ENCODE data around the gene SMAD4.
"Not testable (repeated sequence)": the region's sequence is repeated elsewhere in the genome, so short reads cannot be mapped to it uniquely, and the experiment has no call there.

Gene SMAD4

DNA sequence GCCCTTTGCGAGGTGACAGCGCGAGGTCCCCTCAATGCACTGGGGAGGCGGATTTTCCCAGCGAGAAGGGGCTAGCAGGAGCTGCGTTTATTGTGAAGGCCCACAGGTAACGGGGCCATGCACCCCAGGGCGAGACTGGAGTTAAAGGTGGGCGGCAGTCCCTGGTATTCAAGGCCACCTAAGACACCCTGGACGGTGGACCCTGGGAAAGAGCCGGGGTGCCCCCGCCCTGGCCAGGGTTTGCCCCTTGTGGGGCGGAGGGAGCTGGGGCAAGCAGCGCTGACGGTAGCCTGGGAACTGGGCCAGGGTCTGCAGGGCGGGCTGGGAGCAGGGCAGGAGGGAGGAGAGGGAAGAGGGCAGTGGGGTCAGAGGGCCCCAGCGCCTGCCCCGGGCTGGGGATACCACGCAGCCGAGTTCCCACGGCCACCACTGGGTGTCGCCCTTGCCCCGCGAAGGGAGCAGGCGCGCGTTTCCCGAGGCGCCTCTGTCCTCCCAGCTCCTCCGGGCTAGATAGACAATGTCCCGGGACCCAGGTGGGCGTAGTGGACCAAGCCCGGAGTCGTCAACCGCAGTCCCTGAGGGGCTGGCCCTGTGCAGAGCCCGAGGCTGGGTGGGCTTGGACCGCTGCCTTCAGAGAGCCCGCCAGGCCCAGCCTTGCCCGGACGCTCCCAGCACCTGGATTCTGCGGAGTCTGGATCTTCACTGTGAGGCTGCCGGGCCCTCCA is 80.2 kb downstream of the SMAD4 start:
- peak in 44 of 56 donors; percentile 6 to 78 (median 31) for DNase-seq

DNA sequence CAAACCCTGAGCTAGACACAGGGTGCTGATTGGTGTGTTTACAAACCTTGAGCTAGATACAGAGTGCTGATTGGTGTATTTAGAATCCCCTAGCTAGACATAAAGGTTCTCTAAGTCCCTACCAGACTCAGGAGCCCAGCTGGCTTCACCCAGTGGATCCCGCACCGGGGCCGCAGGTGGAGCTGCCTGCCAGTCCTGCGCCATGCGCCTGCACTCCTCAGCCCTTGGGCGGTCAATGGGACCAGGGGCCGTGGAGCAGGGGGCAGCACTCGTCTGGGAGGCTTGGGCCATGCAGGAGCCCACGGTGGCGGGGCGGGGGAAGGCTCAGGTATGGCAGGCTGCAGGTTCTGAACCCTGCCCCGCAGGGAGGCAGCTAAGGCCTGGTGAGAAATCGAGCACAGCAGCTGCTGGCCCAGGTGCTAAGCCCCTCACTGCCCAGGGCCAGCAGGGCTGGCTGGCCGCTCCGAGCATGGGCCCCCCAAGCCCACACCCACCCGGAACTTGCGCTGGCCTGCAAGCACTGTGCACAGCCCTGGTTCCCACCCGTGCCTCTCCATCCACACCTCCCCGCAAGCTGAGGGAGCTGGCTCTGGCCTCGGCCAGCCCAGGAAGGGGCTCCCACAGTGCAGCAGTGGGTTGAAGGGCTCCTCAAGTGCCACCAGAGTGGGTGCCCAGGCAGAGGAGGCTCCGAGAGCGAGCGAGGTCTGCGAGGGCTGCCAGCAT is 81.8 kb downstream of the SMAD4 start:
- DNase-seq = not testable (repeated sequence)

DNA sequence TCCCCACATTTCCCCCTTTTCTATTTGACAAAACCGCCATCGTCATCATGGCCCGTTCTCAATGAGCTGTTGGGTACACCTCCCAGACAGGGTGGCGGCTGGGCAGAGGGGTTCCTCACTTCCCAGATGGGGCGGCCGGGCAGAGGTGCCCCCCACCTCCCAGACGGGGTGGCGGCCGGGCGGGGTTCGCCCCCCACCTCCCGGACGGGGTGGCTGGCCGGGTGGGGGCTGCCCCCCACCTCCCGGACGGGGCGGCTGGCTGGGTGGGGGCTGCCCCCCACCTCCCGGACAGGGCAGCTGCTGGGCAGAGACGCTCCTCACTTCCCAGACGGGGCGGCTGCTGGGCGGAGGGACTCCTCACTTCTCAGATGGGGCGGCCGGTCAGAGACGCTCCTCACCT is 87.0 kb downstream of the SMAD4 start:
- not testable (repeated sequence) for DNase-seq

DNA sequence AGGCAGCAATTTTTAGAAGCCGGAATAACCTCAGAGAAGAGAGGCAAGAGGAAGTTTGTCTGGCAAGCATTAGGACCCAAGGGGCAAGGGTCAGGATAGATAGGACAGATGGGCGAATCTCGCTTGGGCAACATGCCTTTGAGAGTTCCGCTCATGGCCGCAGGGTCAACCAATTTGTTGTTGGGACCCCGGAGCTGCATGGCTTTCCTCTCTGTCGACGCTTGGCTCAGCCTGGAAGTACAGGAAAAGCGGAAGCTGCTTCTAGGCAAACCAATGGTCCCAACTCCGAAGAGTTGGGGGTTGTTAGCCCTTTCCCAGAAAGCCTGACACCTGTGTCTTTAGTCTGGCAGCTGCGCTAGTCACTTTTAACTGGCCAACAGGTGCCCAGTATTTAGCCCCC is 89.5 kb downstream of the SMAD4 start:
- DNase-seq = not testable (repeated sequence)

DNA sequence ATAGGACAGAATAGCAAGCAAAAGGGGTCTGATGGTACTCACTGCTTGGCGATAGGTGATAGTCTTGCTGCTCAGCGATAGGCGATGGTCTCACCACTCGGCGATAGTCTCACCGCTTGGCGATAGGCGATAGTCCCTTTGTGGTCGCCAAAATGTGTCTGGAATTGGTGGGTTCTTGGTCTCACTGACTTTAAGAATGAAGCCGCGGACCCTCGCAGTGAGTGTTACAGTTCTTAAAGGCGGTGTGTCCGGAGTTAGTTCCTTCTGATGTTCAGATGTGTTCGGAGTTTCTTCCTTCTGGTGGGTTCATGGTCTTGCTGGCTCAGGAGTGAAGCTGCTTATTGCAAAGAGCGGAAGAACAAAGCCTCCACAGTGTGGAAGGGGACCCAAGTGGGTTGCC is 90.0 kb downstream of the SMAD4 start:
- not testable (repeated sequence) for DNase-seq

DNA sequence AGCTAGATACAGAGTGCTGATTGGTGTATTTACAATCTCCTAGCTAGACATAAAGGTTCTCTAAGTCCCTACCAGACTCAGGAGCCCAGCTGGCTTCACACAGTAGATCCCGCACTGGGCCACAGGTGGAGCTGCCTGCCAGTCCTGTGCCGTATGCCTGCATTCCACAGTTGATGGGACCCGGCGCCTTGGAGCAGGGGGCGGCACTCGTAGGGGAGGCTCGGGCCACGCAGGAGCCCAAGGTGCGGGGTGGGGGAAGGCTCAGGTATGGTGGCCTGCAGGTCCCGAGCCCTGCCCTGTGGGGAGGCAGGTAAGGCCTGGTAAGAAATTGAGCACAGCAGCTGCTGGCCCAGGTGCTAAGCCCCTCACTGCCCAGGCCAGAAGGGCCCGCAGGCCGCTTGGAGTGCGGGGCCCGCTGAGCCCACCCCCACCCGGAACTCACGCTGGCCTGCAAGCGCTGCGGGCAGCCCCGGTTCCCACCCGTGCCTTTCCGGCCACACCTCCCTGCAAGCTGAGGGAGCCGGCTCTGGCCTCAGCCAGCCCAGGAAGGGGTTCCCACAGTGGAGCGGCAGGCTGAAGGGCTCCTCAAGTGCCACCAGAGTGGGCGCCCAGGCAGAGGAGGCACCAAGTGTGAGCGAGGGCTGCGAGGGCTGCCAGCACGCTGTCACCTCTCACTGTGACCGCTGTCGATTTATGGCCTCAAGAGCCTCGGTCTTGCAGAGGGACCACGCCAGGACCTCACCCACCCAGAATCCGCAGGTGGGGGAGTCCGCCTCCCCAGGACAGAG is 91.0 kb downstream of the SMAD4 start:
- no peak for DNase-seq

DNA sequence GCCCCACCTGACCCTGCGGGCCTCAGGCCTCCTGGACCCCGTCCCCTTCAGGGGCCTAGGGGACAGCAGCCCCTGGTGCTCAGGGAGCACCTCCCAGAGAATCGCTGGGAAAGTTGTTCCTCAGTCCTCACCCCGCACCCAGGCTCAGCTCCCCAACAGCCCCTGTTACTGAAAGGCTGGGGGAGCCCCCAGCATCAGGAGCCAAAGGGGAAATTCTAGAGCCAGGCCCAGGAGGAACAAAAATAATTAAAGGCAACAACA is 91.5 kb downstream of the SMAD4 start:
- DNase-seq = no peak

DNA sequence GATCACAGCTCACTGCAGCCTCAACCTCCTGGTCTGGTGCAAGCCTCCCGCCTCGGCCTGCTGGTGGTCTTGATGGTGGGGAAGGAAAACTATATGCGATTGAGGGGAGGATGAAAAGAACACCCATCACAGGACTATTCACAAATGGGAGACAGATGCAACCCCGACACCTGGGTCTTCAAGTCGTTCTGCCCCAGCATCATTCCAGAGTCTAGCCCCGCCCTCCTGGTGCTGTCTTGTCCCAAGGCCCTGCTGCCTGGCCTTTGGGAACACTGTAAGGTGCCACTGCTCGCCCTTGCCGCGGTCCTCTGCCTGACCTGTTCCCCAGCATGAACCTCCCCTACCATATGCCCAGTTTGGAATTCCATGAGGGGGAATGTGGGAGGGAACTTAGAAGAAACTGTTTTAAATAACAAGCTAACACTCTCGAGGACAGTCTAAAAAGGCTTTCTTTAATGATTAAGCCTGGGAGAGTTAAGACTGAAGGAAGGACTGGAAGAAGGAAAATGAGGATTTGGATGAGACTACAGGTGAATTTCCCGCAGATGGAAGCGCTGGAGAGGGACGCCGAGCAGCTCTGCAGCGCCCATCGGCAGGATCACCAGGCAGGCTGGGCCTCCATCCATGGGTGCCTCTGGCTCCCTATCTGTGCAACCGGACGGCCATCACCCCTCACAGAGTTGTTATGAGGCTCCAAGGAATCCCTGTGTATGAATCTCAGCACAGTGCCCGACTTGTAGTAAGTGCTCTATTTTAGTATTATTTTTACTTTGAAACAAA is 92.4 kb downstream of the SMAD4 start:
- DNase-seq = no peak

DNA sequence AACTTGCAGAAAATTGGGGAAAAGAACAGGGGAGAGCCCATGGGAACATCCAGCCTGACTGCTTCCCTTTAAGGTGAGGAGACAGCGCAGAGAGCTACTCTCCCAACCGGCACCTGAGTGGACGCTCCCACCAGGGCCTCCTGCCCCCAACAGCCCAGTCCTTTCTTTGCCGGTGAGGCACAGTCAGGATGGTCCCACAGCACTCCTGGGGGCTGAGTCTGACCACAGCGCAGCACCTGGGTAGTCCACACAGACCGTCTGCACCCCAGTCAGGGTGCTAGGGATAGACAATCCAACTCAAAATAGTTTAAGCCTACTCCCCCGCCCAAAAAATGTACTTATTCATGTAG is 93.0 kb downstream of the SMAD4 start:
- no peak for DNase-seq

DNA sequence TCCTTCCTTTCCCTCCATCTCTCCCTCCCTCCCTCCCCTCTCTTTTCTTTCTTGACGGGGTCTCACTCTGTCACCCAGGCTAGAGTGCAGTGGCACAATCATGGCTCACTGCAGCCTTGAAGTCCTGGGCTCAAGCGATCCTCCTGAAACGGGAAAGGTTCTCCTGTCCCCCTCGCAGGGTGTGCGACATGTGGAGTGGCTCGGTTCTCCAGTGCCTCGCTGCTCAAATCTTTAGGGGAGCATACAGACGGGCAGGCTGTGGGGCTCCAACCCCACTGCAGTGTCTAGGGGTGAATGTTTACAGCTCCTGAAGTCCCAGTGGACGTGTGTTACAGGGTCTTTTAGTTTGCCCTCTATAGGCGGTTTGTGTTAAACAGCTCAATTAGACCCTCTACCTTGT is 93.5 kb downstream of the SMAD4 start:
- no peak for DNase-seq

DNA sequence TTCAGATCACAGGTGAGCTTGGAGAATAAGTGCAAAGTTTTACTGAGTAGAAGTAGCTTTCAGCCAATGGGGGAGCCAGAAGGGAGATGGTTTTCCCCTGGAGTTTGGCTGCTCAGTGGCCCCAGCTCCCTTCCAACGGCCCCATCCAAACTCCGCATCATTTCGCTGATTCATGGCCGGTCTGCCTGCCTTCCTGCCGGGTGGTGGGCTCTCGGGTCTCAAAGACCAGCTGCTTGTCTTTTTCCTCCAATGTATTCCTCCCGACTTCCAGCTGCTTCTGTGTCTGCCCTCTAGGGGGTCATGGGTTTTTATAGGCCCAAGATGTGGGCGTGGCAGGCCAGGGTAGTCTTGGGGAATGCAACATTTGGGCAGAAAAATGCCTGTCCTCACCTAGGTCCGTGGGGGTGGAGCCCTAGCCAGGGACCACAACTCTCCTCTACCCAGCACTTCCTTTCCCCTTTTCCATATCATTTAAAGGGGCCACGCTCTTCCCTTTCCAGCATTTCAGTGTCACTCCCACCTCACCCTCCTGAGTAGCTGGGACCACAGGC is 94.0 kb downstream of the SMAD4 start:
- DNase-seq = no peak

DNA sequence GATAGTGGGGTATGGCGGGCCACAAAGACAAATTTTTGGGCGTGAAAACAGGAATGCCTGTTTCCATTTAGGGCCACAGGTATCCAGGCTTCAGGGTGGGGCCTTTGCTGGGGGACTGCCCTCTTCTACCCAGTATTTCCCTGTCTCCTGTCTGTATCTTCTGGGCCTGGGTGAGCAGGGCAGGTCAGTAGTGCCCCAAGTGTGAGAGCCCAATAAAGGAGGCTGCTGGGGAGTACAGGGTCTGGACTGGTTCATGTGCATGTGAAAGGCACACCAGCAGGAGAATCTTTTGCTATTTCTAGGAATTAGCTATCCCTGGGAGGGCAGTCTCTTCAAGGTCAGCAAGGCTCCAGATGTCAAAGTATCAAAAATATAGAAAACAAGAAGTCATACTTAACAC is 96.0 kb downstream of the SMAD4 start:
- DNase-seq = no peak

DNA sequence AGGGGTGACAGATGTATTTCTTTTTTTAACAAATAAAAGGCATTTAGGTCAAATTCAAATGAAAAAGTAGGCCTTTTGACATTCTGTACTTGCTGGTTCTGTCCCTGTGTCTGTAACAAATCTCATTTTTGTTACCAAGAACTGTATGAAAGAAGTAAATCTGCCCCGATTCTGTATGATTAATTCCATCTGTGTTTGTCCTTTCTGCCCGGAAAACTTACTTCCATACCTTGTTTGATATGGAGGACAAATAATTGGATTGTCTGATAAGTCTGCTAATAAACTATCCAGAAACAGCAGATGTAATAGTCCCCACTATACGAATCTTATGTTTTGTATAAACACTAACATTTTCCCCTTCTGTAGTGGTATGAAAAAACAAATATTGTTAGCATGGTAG is 97.7 kb downstream of the SMAD4 start:
- DNase-seq = no peak

DNA sequence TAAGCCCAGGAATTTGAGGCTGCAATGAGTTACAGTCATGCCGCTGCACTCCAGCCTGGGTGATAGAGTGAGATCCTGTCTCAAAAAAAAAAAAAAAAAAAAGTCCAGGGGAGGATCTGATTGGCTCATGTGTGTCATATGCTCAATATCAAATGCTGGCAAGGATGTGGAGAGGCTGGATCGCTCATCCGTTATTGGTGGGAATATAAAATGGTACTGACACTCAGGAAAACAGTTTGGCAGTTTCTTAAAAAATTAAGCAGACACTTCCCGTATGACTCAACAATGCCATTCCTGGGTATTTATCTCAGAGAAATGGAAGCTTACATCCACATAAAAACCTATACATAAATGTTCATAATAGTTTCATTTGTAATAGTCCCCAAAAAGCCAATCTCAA is 98.5 kb downstream of the SMAD4 start:
- no peak for DNase-seq

DNA sequence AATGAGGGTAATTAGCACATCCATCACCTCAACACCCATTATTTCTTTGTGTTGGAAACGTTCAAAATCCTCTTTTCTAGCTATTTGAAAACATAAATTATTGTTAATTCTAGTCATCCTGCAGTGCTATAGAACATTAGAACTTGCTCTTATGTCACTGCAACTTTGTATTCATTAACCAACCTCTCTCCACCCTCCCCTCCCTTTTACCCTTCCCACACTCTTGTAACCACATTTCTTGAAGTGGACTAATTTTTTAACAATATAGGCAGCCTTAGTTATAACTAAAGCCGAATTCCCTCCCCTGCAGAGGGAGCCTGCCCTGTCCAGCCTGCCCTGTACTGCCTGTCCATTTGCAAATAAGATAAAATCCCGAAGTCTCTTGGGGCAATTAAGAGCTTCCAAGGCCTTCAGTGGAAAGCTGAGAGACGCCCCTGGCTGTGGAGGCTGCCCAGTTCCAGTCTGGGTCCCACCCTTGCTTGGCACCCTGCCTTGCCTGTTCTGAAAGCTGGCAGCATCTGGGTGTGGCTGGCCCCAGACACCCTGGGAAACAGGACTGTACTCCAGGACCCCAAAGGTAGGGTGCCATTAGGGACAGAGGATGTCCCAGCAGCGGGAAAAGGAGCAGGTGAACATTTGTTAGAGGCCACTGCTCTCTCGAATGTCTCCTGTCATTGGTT is 102.4 kb downstream of the SMAD4 start:
- no peak for DNase-seq

DNA sequence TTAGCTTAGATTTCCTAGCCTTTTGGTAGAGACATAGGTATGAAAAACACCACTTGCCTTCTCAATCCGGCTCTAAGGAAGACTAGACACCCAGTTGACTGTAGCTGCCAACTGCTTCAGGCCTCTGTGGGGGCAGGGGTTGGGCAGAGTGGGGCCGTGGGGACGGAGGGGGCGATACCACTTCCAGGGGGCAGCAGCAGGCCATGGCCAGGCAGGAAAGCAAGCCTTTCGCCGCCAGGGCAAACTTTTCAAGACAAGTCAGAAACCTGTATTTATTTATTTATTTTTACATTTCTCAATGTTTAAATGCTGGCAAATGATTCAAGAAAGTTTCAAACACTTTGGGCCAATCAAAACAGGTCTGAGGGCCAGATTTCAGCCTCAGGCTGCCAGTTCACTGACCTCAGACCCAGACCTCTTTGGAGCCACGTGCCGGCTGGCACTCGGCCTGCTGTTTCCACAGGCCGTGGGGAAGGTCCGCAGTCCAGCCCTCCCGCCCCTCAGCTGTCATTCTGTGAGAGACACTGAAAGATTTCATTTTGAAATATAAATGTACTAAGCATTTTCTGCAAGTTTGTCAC is 103.7 kb downstream of the SMAD4 start:
- DNase-seq = no peak
